ENCODE measurements around the gene TWF2. TPM values are rescaled to one million over a fixed set of nuclear protein-coding genes. Genes with fewer than 3 reads are reported as not detected.

Gene TWF2
- total RNA-seq, 1 donor from 2014 or later: 65.2 TPM

DNA sequence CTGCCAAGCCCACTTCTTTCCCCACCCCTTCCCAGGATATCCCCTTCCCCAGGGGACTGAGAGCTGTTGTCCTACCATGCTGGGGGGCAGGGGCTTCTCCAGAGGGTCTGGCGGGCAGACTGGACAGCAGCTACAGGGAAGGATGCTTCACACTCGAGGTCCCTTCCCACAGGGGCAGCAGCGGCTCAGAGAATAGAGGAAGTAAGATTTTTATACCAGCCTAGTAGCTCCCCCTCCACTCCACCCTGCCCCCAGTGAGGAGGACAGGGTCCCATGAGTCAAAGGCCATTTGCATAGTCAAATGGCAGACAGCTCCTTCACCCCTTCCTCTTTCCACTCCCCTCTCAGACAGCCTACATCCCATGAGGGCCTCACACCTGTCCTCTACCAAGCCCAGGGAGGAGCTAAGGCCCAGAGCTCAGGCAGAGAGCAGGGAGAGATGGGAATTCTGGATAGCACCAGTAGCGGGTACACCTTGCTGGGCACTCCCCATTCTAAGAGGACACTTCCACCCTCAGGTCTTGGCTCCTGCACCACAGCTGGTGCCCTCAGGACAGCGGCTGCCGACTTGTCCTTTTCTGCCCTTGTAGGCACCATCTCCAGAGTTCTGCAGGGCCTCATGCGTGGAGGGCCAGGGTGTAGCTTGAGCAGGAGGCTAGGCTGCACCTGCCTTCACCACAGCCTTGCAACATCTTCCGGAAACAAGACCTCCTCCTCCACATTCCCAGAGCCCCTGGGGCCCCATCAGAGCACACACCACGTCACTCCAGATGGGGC is 13.3 kb downstream of the TWF2 start, which contains the start of gene TLR9:
Gene TLR9, minus strand, starts transcription at position 194 of the 777 bp plus-strand sequence. Its CDS starts 116 bp downstream, at position 78.
- Mint-ChIP-seq H3K9me3 (ENCODE audit: low read depth) (no peaks in the 10 kb centered on the region), H3K36me3 (ENCODE audit: low read depth) (peaks cover 13% of the 10 kb centered on the region), H3K27me3 (ENCODE audit: low read depth) (no peaks in the 10 kb centered on the region), H3K4me3 (ENCODE audit: unreplicated experiment) (no peak within 1 kb of the TSS), H3K27ac (ENCODE audit: unreplicated experiment) (no peak within 1 kb of the TSS), H3K4me1 (ENCODE audit: low read depth) (no peaks in the 10 kb centered on the region)
- TF ChIP-seq CTCF (IDR thresholded peaks at IDR 0.05): no peak
- no peak for DNase-seq (ENCODE audit: low spot score)

DNA sequence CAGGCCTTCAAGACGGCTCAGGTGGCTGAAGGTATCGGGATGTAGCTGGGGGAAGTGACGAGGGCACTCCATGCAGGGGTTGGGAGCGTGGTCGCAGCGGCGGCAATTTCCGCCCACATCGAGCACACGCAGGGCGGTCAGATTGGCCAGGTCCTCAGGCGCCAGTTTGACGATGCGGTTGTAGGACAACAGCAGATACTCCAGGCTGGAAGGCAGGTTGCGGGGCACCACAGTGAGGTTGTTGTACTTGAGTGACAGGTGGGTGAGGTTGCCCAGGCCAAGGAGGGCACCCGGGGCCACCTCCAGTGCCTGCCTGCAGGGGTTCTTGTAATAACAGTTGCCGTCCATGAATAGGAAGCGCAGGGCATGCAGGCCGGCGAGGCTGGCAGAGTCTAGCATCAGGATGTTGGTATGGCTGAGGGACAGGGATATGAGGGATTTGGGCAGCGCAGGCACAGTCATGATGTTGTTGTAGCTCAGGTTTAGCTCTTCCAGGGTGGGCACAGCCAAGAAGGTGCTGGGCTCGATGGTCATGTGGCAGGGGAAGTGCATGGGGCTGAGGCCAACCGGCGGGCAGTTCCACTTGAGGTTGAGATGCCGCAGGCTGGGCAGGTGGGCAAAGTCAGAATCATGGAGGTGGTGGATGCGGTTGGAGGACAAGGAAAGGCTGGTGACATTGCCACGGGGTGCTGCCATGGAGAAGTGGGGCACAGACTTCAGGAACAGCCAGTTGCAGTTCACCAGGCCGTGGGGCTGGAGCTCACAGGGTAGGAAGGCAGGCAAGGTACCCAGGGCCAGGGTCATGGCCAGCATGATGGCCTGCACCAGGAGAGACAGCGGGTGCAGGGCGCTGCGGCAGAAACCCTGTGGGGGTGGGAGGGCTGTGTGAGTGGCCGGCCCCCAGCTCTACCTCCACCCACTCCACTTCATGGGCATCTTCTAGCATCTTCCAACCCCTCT is 15.2 kb downstream of the TWF2 start:
- Mint-ChIP-seq H3K4me3 (ENCODE audit: unreplicated experiment) (no peak overlapping the region), H3K4me1 (ENCODE audit: low read depth) (no peaks in the 10 kb centered on the region), H3K27ac (ENCODE audit: unreplicated experiment) (no peak overlapping the region), H3K27me3 (ENCODE audit: low read depth) (no peaks in the 10 kb centered on the region), H3K36me3 (ENCODE audit: low read depth) (peaks cover 3% of the 10 kb centered on the region), H3K9me3 (ENCODE audit: low read depth) (no peaks in the 10 kb centered on the region)
- DNase-seq (ENCODE audit: low spot score): no peak
- no peak for TF ChIP-seq CTCF (IDR thresholded peaks at IDR 0.05)

GRCh38 chr3:52222319-52223221 is 16.4 kb downstream of the TWF2 start:
- Mint-ChIP-seq H3K27me3 (ENCODE audit: low read depth) (no peaks in the 10 kb centered on the region), H3K27ac (ENCODE audit: unreplicated experiment) (no peak overlapping the region), H3K36me3 (ENCODE audit: low read depth) (no peaks in the 10 kb centered on the region), H3K9me3 (ENCODE audit: low read depth) (no peaks in the 10 kb centered on the region), H3K4me3 (ENCODE audit: unreplicated experiment) (no peak overlapping the region), H3K4me1 (ENCODE audit: low read depth) (no peaks in the 10 kb centered on the region)
- TF ChIP-seq CTCF (IDR thresholded peaks at IDR 0.05): no peak
- DNase-seq (ENCODE audit: low spot score): no peak

- Mint-ChIP-seq H3K4me1 (ENCODE audit: low read depth) (peaks cover 7% of the 10 kb centered on the region), H3K4me3 (ENCODE audit: unreplicated experiment) (no peak overlapping the region), H3K9me3 (ENCODE audit: low read depth) (no peaks in the 10 kb centered on the region), H3K36me3 (ENCODE audit: low read depth) (no peaks in the 10 kb centered on the region), H3K27ac (ENCODE audit: unreplicated experiment) (no peak overlapping the region), H3K27me3 (ENCODE audit: low read depth) (no peaks in the 10 kb centered on the region)
- no peak for DNase-seq (ENCODE audit: low spot score)
- TF ChIP-seq CTCF (IDR thresholded peaks at IDR 0.05): no peak
Measured at GRCh38 chr3:52221563-52222318, 17.2 kb downstream of the TWF2 start.
